Panc1 (cell line): ENCODE data around the gene AUNIP. TPM values are rescaled to one million over a fixed set of nuclear protein-coding genes. Genes with fewer than 3 reads are reported as not detected.

ENCODE experiments used
- ATAC-seq: fragments of 200-7000 bp; cut with Tn5 transposase; 2 replicates; pipeline ENCODE4 v1.9.1; 2020; ENCODE audit warnings: mild to moderate bottlenecking, moderate library complexity
- BruUV-seq: library from RNA; stranded (reverse); fragments of 400-500 nt; replicated peaks from 2 replicates; lab custom pipeline; 2021; lab: Mats Ljungman, UMichigan
- CTCF ChIA-PET: fragments of 300-600 bp; sonication (Branson Sonifier 250); formaldehyde crosslinking; loops from one replicate; lab custom pipeline; 2022; ENCODE audit warnings: antibody characterized with exemption; lab: Charles Lee
- POLR2A ChIA-PET: fragments of 300-600 bp; sonication (Branson Sonifier 250); formaldehyde crosslinking; loops from one replicate; lab custom pipeline; 2022; ENCODE audit warnings: antibody characterized with exemption; lab: Charles Lee
- DNase-seq: peaks from one replicate; pipeline ENCODE4 v3.0.0-alpha.2; 2010; ENCODE audit warnings: low read depth, low spot score
- H3K27ac ChIP-seq: 2 replicates; pipeline ENCODE4 v1.5.1; 2011; ENCODE audit warnings: mild to moderate bottlenecking, low read length, inconsistent platforms
- H3K27me3 ChIP-seq: fragments of 200-500 bp; sonication (Bioruptor generic); 2 replicates; pipeline ENCODE4 v1.6.0; 2014; ENCODE audit warnings: low read length, inconsistent platforms; ENCODE audit not compliant: control insufficient read depth, insufficient read depth
- H3K36me3 ChIP-seq: fragments of 200-500 bp; sonication (Bioruptor generic); 2 replicates; pipeline ENCODE4 v1.5.1; 2014; ENCODE audit warnings: inconsistent platforms, mild to moderate bottlenecking, low read length, moderate library complexity; ENCODE audit not compliant: control insufficient read depth, insufficient read depth
- H3K4me1 ChIP-seq: 2 replicates; pipeline ENCODE4 v1.5.1; 2011; ENCODE audit warnings: inconsistent platforms, mild to moderate bottlenecking, low read length, moderate library complexity; ENCODE audit not compliant: control insufficient read depth, insufficient read depth
- H3K4me3 ChIP-seq, 2 experiments: 2 replicates each; pipeline ENCODE4 v1.5.1; 2011 to 2012; ENCODE audit warnings: low read depth in 2 of 2, low read length in 2 of 2, mild to moderate bottlenecking in 2 of 2, inconsistent platforms in 1 of 2, moderate library complexity in 1 of 2
- H3K9me3 ChIP-seq: fragments of 200-500 bp; sonication (Bioruptor generic); 2 replicates; pipeline ENCODE4 v1.5.1; 2014; ENCODE audit warnings: low read depth, mild to moderate bottlenecking, inconsistent platforms, low read length, moderate library complexity; ENCODE audit not compliant: control insufficient read depth, insufficient read depth
- CTCF ChIP-seq: fragments of 450-650 bp; IDR thresholded peaks from 2 replicates; pipeline ENCODE4 v1.5.1; 2017; ENCODE audit warnings: mild to moderate bottlenecking
- POLR2AphosphoS5 ChIP-seq: IDR thresholded peaks from 2 replicates; pipeline ENCODE4 v1.6.1; 2012; ENCODE audit warnings: mild to moderate bottlenecking, low read depth, low read length, moderate library complexity
- SIN3A ChIP-seq: IDR thresholded peaks from 2 replicates; pipeline ENCODE4 v1.6.1; 2012; ENCODE audit warnings: low read depth, mild to moderate bottlenecking, low read length, moderate library complexity, borderline replicate concordance; ENCODE audit not compliant: insufficient read depth
- TCF7L2 ChIP-seq: IDR thresholded peaks from 2 replicates; pipeline ENCODE4 v1.6.1; 2011; ENCODE audit warnings: mild to moderate bottlenecking, low read depth, low read length, inconsistent platforms
- in situ Hi-C: cut with HindIII; loops from 2 replicates; pipeline ENCODE4 v1.10.0; 2016; ENCODE audit warnings: low sequenced_read_pairs, low pct_unique_long_range_greater_than_20kb
- intact Hi-C: fragments of 100-400 bp; cut with micrococcal nuclease; formaldehyde crosslinking; loops from one replicate; pipeline ENCODE4 v1.10.0; 2022; ENCODE audit not compliant: unreplicated experiment
- total RNA-seq: library from RNA; stranded (reverse); gene quantifications from one replicate; pipeline ENCODE4 v1.2.1, GENCODE V29; 2021; ENCODE audit not compliant: unreplicated experiment
- TF ChIP-seq, protein P1 (sequence below), 2 experiments: IDR thresholded peaks; 2 replicates each; pipeline ENCODE4 v1.6.1; 2011 to 2012; ENCODE audit warnings: low read depth in 2 of 2, control low read depth in 1 of 2, low read length in 1 of 2, mild to moderate bottlenecking in 1 of 2, moderate library complexity in 1 of 2; ENCODE audit not compliant: insufficient read depth in 1 of 2

Gene AUNIP
- total RNA-seq, 1 experiment from 2014 or later = 12.2 TPM

GRCh38 chr1:25848531-25848930, 10.7 kb downstream of the AUNIP start:
- no peaks in the 10 kb centered on the region for H3K9me3 ChIP-seq
- no peak overlapping the region for H3K4me3 ChIP-seq
- no peaks in the 10 kb centered on the region for H3K4me1 ChIP-seq
- ChIA-PET CTCF (no interaction called here), POLR2A (interaction anchor here (0.5 to 0.7 kb wide), 2 partner anchors 139 to 329 kb away, joined by 4 read pairs; partner anchors contain the start of gene CNKSR1)
- TF ChIP-seq TCF7L2 (no peak), CTCF (no peak), SIN3A (no peak), POLR2AphosphoS5 (no peak)
- TF ChIP-seq, protein P1, sequence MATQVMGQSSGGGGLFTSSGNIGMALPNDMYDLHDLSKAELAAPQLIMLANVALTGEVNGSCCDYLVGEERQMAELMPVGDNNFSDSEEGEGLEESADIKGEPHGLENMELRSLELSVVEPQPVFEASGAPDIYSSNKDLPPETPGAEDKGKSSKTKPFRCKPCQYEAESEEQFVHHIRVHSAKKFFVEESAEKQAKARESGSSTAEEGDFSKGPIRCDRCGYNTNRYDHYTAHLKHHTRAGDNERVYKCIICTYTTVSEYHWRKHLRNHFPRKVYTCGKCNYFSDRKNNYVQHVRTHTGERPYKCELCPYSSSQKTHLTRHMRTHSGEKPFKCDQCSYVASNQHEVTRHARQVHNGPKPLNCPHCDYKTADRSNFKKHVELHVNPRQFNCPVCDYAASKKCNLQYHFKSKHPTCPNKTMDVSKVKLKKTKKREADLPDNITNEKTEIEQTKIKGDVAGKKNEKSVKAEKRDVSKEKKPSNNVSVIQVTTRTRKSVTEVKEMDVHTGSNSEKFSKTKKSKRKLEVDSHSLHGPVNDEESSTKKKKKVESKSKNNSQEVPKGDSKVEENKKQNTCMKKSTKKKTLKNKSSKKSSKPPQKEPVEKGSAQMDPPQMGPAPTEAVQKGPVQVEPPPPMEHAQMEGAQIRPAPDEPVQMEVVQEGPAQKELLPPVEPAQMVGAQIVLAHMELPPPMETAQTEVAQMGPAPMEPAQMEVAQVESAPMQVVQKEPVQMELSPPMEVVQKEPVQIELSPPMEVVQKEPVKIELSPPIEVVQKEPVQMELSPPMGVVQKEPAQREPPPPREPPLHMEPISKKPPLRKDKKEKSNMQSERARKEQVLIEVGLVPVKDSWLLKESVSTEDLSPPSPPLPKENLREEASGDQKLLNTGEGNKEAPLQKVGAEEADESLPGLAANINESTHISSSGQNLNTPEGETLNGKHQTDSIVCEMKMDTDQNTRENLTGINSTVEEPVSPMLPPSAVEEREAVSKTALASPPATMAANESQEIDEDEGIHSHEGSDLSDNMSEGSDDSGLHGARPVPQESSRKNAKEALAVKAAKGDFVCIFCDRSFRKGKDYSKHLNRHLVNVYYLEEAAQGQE (IDR thresholded peaks at IDR 0.05; ENCODE audit: insufficient read depth in 1 of 2, low read depth in 2 of 2, low read length in 1 of 2) = no peak
- DNase-seq (no peak), ATAC-seq (0 out of 2 replicates have a peak, but pooled peaks have one; percentile 38)
- H3K27me3 ChIP-seq = no peaks in the 10 kb centered on the region
- in situ Hi-C loops = no loop called here
- intact Hi-C loops = no loop called here
- peak overlapping the region; percentile 12; the same call in 1 of the 2 replicates for H3K27ac ChIP-seq
- no peaks in the 10 kb centered on the region for H3K36me3 ChIP-seq
- BruUV-seq = no TSS peak

- H3K4me3 ChIP-seq = no peak overlapping the region
- CTCF ChIA-PET = no interaction called here
- H3K4me1 ChIP-seq = no peaks in the 10 kb centered on the region
- intact Hi-C loops (no loop called here), in situ Hi-C loops (no loop called here)
- no peak overlapping the region for H3K27ac ChIP-seq
- no peaks in the 10 kb centered on the region for H3K36me3 ChIP-seq
- H3K27me3 ChIP-seq = no peaks in the 10 kb centered on the region
- no peak for ATAC-seq
- DNase-seq = no peak
- POLR2A ChIA-PET = interaction anchor here (0.5 to 0.7 kb wide), 2 partner anchors 139 to 330 kb away, joined by 4 read pairs; partner anchors contain the start of gene CNKSR1
- no TSS peak for BruUV-seq
- no peaks in the 10 kb centered on the region for H3K9me3 ChIP-seq
- TF ChIP-seq SIN3A (no peak), TCF7L2 (no peak), CTCF (no peak), POLR2AphosphoS5 (no peak)
- TF ChIP-seq, protein P1 (IDR thresholded peaks at IDR 0.05; ENCODE audit: insufficient read depth in 1 of 2, low read depth in 2 of 2, low read length in 1 of 2) = no peak
These were observed 11.3 kb downstream of the AUNIP start for GRCh38 chr1:25847929-25848328.
